H1 (cell line): ENCODE data around the gene C2.

Experiments
- CEBPB ChIP-seq: IDR thresholded peaks from 2 replicates; pipeline ENCODE4 v1.6.1; 2012; ENCODE audit warnings: low read depth, low read length
- POLR2A ChIP-seq, 2 experiments: IDR thresholded peaks; 1 replicate in 1 of 2; 2 replicates in 1 of 2; pipeline ENCODE4 v1.6.1; 2011; ENCODE audit warnings: low read depth in 2 of 2, low read length in 2 of 2, mild to moderate bottlenecking in 2 of 2; ENCODE audit errors: control extremely low read depth in 1 of 2
- TCF12 ChIP-seq: IDR thresholded peaks from 2 replicates; pipeline ENCODE4 v1.6.1; 2011; ENCODE audit warnings: low read depth, mild to moderate bottlenecking, low read length

DNA sequence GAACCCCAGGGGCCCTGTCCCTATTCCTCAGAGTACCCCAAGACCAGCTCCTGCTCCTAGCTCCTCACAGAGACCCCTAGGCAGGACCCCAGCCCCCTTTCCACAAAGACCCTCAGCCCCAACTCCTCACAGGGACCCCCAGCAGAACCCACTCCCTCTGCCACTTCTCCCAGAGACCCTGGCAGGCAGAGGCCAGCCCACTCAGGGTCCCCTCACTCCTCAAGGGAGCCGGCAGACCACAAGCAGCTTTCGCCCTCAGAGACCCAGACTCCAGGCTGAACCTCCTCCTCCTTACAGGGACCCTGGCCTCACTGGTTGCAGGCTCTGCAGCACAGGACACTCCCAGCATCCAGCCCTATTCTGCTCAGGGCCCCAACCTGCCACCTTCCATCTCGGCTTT lies 49.3 kb upstream of the C2 start:
- TF ChIP-seq CEBPB (no peak), POLR2A (IDR thresholded peaks at IDR 0.05; ENCODE audit: control extremely low read depth in 1 of 2, low read depth in 2 of 2, low read length in 2 of 2) (no peak), TCF12 (no peak)
